ENCODE measurements around the gene VAC14. TPM values are rescaled to one million over a fixed set of nuclear protein-coding genes. Genes with fewer than 3 reads are reported as not detected.

VAC14 gene
- polyA plus RNA-seq, 1 donor from 2014 or later: 8.6 TPM

- H3K79me2 ChIP-seq (replicated peaks; ENCODE audit: insufficient read depth, low read length): no peaks in the 10 kb centered on the region
- no peak for TF ChIP-seq TAF1 (IDR thresholded peaks at IDR 0.05; ENCODE audit: low read depth)
- TF ChIP-seq REST (IDR thresholded peaks at IDR 0.05; ENCODE audit: borderline replicate concordance): no peak
- TF ChIP-seq MXI1 (conservative IDR thresholded peaks at IDR 0.05; ENCODE audit: poor library complexity, severe bottlenecking): no peak
- no peak for TF ChIP-seq POLR2AphosphoS5 (IDR thresholded peaks at IDR 0.05)
- no peak for TF ChIP-seq SMC3 (conservative IDR thresholded peaks at IDR 0.05; ENCODE audit: poor library complexity)
- no peak for TF ChIP-seq CTCF (IDR thresholded peaks at IDR 0.05; ENCODE audit: poor library complexity, severe bottlenecking)
- TF ChIP-seq EP300 (conservative IDR thresholded peaks at IDR 0.05; ENCODE audit: poor library complexity, severe bottlenecking): no peak
- no peak for TF ChIP-seq EZH2 (IDR thresholded peaks at IDR 0.05; ENCODE audit: borderline replicate concordance, insufficient read depth, low read length, poor library complexity, severe bottlenecking)
- TF ChIP-seq RAD21 (conservative IDR thresholded peaks at IDR 0.05): no peak
- no peaks in the 10 kb centered on the region for H3K9me2 ChIP-seq (ENCODE audit: insufficient read depth, low read length)
- no peaks in the 10 kb centered on the region for H3K36me3 ChIP-seq (ENCODE audit: insufficient read depth, low read length)
- no peaks in the 10 kb centered on the region for H3K27me3 ChIP-seq (ENCODE audit: insufficient read depth, low read depth, low read length)
- H3K27ac ChIP-seq (ENCODE audit: low read length): no peak overlapping the region
- no peaks in the 10 kb centered on the region for H3K9me3 ChIP-seq (ENCODE audit: low read length)
- no peak overlapping the region for H2AFZ ChIP-seq (ENCODE audit: low read depth, low read length)
- H4K20me1 ChIP-seq (ENCODE audit: insufficient read depth): no peaks in the 10 kb centered on the region
- H3K4me2 ChIP-seq (ENCODE audit: low read length): no peak overlapping the region
- no peaks in the 10 kb centered on the region for H3F3A ChIP-seq (ENCODE audit: insufficient read depth, low read length, poor library complexity, severe bottlenecking)
- no peak overlapping the region for H3K4me3 ChIP-seq (ENCODE audit: low read length)
- no peak overlapping the region for H3K9ac ChIP-seq (ENCODE audit: low read length)
These were observed 158.3 kb downstream of the VAC14 start for GRCh38 chr16:70642633-70643032.

GRCh38 chr16:70638814-70639792 lies 161.9 kb downstream of the VAC14 start:
- Histone ChIP-seq H3K79me2 (replicated peaks; ENCODE audit: insufficient read depth, low read length) (no peaks in the 10 kb centered on the region), H3K36me3 (ENCODE audit: insufficient read depth, low read length) (no peaks in the 10 kb centered on the region), H3K27me3 (ENCODE audit: insufficient read depth, low read depth, low read length) (no peaks in the 10 kb centered on the region), H3F3A (ENCODE audit: insufficient read depth, low read length, poor library complexity, severe bottlenecking) (no peaks in the 10 kb centered on the region), H3K9ac (ENCODE audit: low read length) (no peak overlapping the region), H3K9me2 (ENCODE audit: insufficient read depth, low read length) (no peaks in the 10 kb centered on the region), H3K4me2 (ENCODE audit: low read length) (no peak overlapping the region), H4K20me1 (ENCODE audit: insufficient read depth) (no peaks in the 10 kb centered on the region), H2AFZ (ENCODE audit: low read depth, low read length) (no peak overlapping the region), H3K9me3 (ENCODE audit: low read length) (no peaks in the 10 kb centered on the region), H3K27ac (ENCODE audit: low read length) (no peak overlapping the region), H3K4me3 (ENCODE audit: low read length) (no peak overlapping the region)
- TF ChIP-seq EZH2 (IDR thresholded peaks at IDR 0.05; ENCODE audit: borderline replicate concordance, insufficient read depth, low read length, poor library complexity, severe bottlenecking) (no peak), POLR2AphosphoS5 (IDR thresholded peaks at IDR 0.05) (no peak), REST (IDR thresholded peaks at IDR 0.05; ENCODE audit: borderline replicate concordance) (no peak), TAF1 (IDR thresholded peaks at IDR 0.05; ENCODE audit: low read depth) (no peak), SMC3 (conservative IDR thresholded peaks at IDR 0.05; ENCODE audit: poor library complexity) (no peak), EP300 (conservative IDR thresholded peaks at IDR 0.05; ENCODE audit: poor library complexity, severe bottlenecking) (no peak), MXI1 (conservative IDR thresholded peaks at IDR 0.05; ENCODE audit: poor library complexity, severe bottlenecking) (no peak), CTCF (IDR thresholded peaks at IDR 0.05; ENCODE audit: poor library complexity, severe bottlenecking) (no peak), RAD21 (conservative IDR thresholded peaks at IDR 0.05) (no peak)
